HL-60 (cell line): ENCODE results near the gene ST6GALNAC3.

Source experiments
- CTCF ChIP-seq: IDR thresholded peaks from one replicate; pipeline ENCODE4 v1.5.1; 2011; ENCODE audit warnings: low read length, control low read depth, inconsistent platforms; ENCODE audit not compliant: insufficient read depth
- POLR2AphosphoS5 ChIP-seq: IDR thresholded peaks from 2 replicates; pipeline ENCODE4 v1.6.1; 2012; ENCODE audit warnings: low read depth
- REST ChIP-seq: IDR thresholded peaks from 2 replicates; pipeline ENCODE4 v1.6.1; 2012; ENCODE audit warnings: low read depth; ENCODE audit not compliant: insufficient replicate concordance

GRCh38 chr1:76247261-76247852, 172.8 kb downstream of the ST6GALNAC3 start:
- TF ChIP-seq CTCF (no peak), POLR2AphosphoS5 (no peak), REST (no peak)
